Measurements from ENCODE around the gene FEZ2. TPM values are rescaled to one million over a fixed set of nuclear protein-coding genes. Genes with fewer than 3 reads are reported as not detected.

The FEZ2 gene
- total and polyA plus RNA-seq, 2 of the 13 experiments (the other 11 are each of a cell fraction or from before 2014, with no cell fraction given), result 42.5 to 59.1 TPM

DNA sequence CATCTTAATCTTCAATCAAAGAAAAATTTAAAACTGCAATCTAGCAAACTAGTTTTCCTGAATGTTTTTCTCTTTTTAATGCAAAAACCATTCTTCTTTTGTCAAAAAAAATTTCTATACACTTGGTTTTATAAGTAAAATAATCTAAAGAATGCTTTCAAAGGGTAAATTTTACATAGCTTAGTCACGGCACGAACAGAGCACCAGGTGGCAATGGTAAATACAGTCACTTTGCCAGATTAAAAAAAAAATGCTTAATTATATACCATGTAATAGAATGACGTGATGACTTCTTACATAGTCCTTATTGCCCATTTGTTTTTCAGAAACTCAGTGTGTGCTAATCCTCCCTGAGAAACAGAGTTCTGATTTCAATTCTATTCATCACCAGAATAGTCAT, 10.4 kb downstream of the FEZ2 start (continued):
- TF ChIP-seq AKAP8 (CRISPR knock-in tag; IDR thresholded peaks at IDR 0.05), result no peak
- no peak for TF ChIP-seq ZNF790 (CRISPR knock-in tag; IDR thresholded peaks at IDR 0.05; ENCODE audit: borderline replicate concordance)
- no peak for TF ChIP-seq DMTF1 (CRISPR knock-in tag; IDR thresholded peaks at IDR 0.05)
- TF ChIP-seq TFAP4 (IDR thresholded peaks at IDR 0.05; ENCODE audit: borderline replicate concordance, low read depth), result no peak
- TF ChIP-seq, protein P1, sequence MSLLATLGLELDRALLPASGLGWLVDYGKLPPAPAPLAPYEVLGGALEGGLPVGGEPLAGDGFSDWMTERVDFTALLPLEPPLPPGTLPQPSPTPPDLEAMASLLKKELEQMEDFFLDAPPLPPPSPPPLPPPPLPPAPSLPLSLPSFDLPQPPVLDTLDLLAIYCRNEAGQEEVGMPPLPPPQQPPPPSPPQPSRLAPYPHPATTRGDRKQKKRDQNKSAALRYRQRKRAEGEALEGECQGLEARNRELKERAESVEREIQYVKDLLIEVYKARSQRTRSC (CRISPR knock-in tag; IDR thresholded peaks at IDR 0.05; ENCODE audit: low read depth), result no peak
- no peak for TF ChIP-seq ZNF256 (CRISPR knock-in tag; conservative IDR thresholded peaks at IDR 0.05)
- no peak for TF ChIP-seq ZNF672 (CRISPR knock-in tag; IDR thresholded peaks at IDR 0.05)
- TF ChIP-seq ZNF367 (CRISPR knock-in tag; IDR thresholded peaks at IDR 0.05; ENCODE audit: borderline replicate concordance), result no peak

- Histone ChIP-seq H2AFZ (ENCODE audit: low read length) (no peak overlapping the region), H3K27ac (ENCODE audit: extremely low read length, insufficient read depth, low read length) (no peak overlapping the region), H3K27me3 (ENCODE audit: control insufficient read depth in 1 of 2, insufficient read depth in 2 of 2, low read length in 2 of 2) (no peaks in the 10 kb centered on the region), H3K9me3 (ENCODE audit: low read length) (no peaks in the 10 kb centered on the region), H3K36me3 (replicated peaks in 1 of 2; ENCODE audit: control insufficient read depth in 1 of 2, insufficient read depth in 2 of 2, low read length in 2 of 2) (peaks cover 13 to 71% of the 10 kb centered on the region in 2 experiments), H3K9ac (ENCODE audit: insufficient read depth, low read depth, low read length) (no peak overlapping the region), H4K20me1 (ENCODE audit: insufficient read depth, low read length) (no peaks in the 10 kb centered on the region), H3K79me2 (ENCODE audit: insufficient read depth, low read length) (peaks cover 11% of the 10 kb centered on the region), H3K4me2 (ENCODE audit: low read depth, low read length) (no peak overlapping the region), H3K4me1 (ENCODE audit: insufficient read depth, low read length) (no peaks in the 10 kb centered on the region), H3K4me3 (replicated peaks in 1 of 3; ENCODE audit: insufficient read depth in 1 of 3, low read depth in 2 of 3, low read length in 3 of 3) (no peak overlapping the region)
- ChIA-PET POLR2A (no interaction called here), CTCF (ENCODE audit: low intra/inter-chr PET ratio, low total read pairs) (no interaction called here)
- WGBS (ENCODE audit: low lambda C conversion rate), result 98% methylated on average over 1 of the region's 1 CpG
- BruUV-seq (replicated peaks), result no TSS peak
- FAIRE-seq, result no peak
- ATAC-seq, result no peak
- DNase-seq (ENCODE audit: low spot score), result no peak
- in situ Hi-C loops (cut with HindIII; ENCODE audit: extremely low pct_ligation_motif_present, low pct_unique_long_range_greater_than_20kb), result no loop called here
- intact Hi-C loops (cut with micrococcal nuclease; ENCODE audit: unreplicated experiment), result no loop called here
- no peak for TF ChIP-seq MAFK (conservative IDR thresholded peaks at IDR 0.05 in 1 of 2, IDR thresholded peaks at IDR 0.05 in 1 of 2; ENCODE audit: low read length in 2 of 2)
- no peak for TF ChIP-seq SSRP1 (CRISPR knock-in tag; IDR thresholded peaks at IDR 0.05)
- no peak for TF ChIP-seq WIZ (CRISPR knock-in tag; IDR thresholded peaks at IDR 0.05)
- no peak for TF ChIP-seq TBL1XR1 (IDR thresholded peaks at IDR 0.05; ENCODE audit: borderline replicate concordance, low read length, partially characterized antibody)
- TF ChIP-seq, protein P2, sequence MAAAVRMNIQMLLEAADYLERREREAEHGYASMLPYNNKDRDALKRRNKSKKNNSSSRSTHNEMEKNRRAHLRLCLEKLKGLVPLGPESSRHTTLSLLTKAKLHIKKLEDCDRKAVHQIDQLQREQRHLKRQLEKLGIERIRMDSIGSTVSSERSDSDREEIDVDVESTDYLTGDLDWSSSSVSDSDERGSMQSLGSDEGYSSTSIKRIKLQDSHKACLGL (CRISPR knock-in tag; IDR thresholded peaks at IDR 0.05), result no peak
- TF ChIP-seq CHCHD3 (CRISPR knock-in tag; IDR thresholded peaks at IDR 0.05), result no peak
- TF ChIP-seq DMAP1 (CRISPR knock-in tag; IDR thresholded peaks at IDR 0.05), result no peak
- TF ChIP-seq POGZ (CRISPR knock-in tag; IDR thresholded peaks at IDR 0.05), result no peak
- no peak for TF ChIP-seq PRMT3 (CRISPR knock-in tag; IDR thresholded peaks at IDR 0.05; ENCODE audit: borderline replicate concordance, low read depth)
- TF ChIP-seq ZNF547 (CRISPR knock-in tag; IDR thresholded peaks at IDR 0.05), result no peak
- TF ChIP-seq REPIN1 (CRISPR knock-in tag; IDR thresholded peaks at IDR 0.05; ENCODE audit: borderline replicate concordance, low read depth), result no peak
- TF ChIP-seq DDIT3 (CRISPR knock-in tag; IDR thresholded peaks at IDR 0.05), result no peak
- TF ChIP-seq SETDB1 (CRISPR knock-in tag; IDR thresholded peaks at IDR 0.05; ENCODE audit: borderline replicate concordance), result no peak
These were observed 10.9 kb downstream of the FEZ2 start for GRCh38 chr2:36587101-36587500.
